Measurements from ENCODE around the gene PC.
A peak's percentile ranks its signal among the peaks of the same experiment; 100 is the strongest.

The PC gene

DNA sequence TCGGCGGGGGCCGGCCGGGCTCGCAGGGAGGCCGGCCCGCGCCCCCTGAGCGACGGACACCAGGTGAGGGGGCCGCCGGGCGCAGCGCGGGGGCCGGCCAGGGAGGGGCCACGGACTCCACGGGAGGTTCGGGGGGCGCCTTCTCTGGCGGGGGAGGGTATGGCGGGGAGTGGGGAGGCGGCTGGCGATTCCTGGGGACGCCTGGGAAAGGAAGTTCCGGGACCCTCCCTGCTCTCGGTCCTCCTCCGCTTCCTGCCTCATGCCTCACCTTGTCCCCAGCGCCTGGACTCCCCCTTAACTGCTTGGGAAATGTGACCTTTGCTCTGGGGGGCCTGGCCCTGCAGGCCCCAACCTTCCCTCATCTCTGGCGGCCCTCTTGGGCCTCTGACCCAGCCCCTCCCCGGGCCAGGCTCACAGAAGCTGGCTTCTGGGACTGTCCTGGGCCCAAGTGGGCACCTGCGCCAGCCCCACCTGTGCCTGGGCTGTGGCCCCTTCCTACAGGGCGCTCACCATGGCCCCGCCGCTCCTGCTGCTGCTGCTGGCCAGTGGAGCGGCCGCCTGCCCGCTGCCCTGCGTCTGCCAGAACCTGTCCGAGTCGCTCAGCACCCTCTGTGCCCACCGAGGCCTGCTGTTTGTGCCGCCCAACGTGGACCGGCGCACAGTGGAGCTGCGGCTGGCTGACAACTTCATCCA is 100.8 kb downstream of the PC start:
- DNase-seq (ENCODE audit: low read depth) = peak; percentile 43
- TF ChIP-seq CTCF (conservative IDR thresholded peaks at IDR 0.05; ENCODE audit: low read depth, low read length) = no peak
- H3K4me3 ChIP-seq (ENCODE audit: low read depth, low read length) = peak overlapping the region; percentile 68

GRCh38 chr11:66856496-66857233 is 101.5 kb downstream of the PC start, which contains the start of gene LRFN4:
Gene LRFN4, plus strand, starts transcription at chr11:66857064. Its CDS starts 681 bp downstream, at chr11:66857745.
- peak within 1 kb of the TSS; percentile 68 for H3K4me3 ChIP-seq (ENCODE audit: low read depth, low read length)
- DNase-seq (ENCODE audit: low read depth) = no peak

GRCh38 chr11:66855574-66856495 is 102.3 kb downstream of the PC start:
- no peak for TF ChIP-seq CTCF (conservative IDR thresholded peaks at IDR 0.05; ENCODE audit: low read depth, low read length)
- DNase-seq (ENCODE audit: low read depth) = peak; percentile 92
- H3K4me3 ChIP-seq (ENCODE audit: low read depth, low read length) = peak overlapping the region; percentile 68

More at GRCh38 chr11:66856496-66857233, 101.5 kb downstream of the PC start, which contains the start of gene LRFN4:
- TF ChIP-seq CTCF (conservative IDR thresholded peaks at IDR 0.05; ENCODE audit: low read depth, low read length) = no peak

DNA sequence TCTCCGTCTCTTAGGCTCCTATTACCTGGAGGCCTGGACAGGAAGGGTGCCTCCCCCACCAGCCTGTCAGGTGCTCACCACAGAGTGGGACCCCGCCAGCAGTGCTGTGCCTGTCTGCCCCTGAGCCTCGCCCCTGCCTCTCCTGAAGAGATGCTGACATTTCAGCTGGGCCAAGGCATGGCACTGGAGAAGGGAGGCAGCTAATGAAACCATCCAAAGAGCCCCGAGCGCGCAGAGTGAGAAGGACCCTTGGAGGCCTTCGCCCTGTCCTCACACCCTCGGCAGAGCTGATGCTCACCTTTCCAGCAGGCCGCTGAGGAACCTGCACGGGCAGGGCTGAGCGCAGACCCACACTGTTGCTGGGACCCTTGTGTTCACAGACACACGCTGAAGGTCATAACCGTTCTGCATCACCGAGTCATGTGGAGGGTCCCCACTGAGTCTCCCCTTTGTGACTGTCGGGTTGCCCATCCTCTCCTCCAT is 103.4 kb downstream of the PC start:
- no peak for DNase-seq (ENCODE audit: low read depth)
- TF ChIP-seq CTCF (conservative IDR thresholded peaks at IDR 0.05; ENCODE audit: low read depth, low read length) = no peak
- H3K4me3 ChIP-seq (ENCODE audit: low read depth, low read length) = no peak overlapping the region

GRCh38 chr11:66854231-66854661 is 103.9 kb downstream of the PC start:
- H3K4me3 ChIP-seq (ENCODE audit: low read depth, low read length) = no peak overlapping the region
- DNase-seq (ENCODE audit: low read depth) = no peak
- no peak for TF ChIP-seq CTCF (conservative IDR thresholded peaks at IDR 0.05; ENCODE audit: low read depth, low read length)

Measured in choroid plexus epithelial cell (primary cell).